22Rv1 (cell line): Measurements from ENCODE around the gene SMPDL3A.

Experiments
- ZFX ChIP-seq: fragments of 450-650 bp; IDR thresholded peaks from 2 replicates; pipeline ENCODE4 v1.6.1; 2017; ENCODE audit warnings: antibody characterized with exemption, borderline replicate concordance
- TF ChIP-seq, protein P1 (sequence below): fragments of 450-650 bp; IDR thresholded peaks from 2 replicates; pipeline ENCODE4 v1.5.1; 2017; ENCODE audit warnings: mild to moderate bottlenecking

DNA sequence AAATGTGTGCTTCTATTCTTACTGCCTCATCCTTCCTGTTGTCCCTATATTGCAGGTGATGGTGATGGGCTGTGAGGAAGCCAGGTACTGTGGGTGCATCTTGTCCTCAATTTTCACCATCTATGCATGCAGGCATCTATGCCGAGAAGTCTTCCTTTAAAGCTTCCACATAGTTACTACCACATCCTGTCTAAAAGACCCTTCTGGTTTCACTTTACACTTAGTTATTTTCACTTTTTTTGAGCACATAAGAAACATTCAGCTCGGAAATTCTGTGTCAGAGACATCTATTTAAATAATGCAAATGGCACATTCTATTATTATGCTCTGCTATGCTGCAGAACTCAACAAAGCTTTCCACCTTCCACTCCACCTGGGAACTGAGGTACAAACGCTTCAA is 37.7 kb upstream of the SMPDL3A start:
- TF ChIP-seq, protein P1, sequence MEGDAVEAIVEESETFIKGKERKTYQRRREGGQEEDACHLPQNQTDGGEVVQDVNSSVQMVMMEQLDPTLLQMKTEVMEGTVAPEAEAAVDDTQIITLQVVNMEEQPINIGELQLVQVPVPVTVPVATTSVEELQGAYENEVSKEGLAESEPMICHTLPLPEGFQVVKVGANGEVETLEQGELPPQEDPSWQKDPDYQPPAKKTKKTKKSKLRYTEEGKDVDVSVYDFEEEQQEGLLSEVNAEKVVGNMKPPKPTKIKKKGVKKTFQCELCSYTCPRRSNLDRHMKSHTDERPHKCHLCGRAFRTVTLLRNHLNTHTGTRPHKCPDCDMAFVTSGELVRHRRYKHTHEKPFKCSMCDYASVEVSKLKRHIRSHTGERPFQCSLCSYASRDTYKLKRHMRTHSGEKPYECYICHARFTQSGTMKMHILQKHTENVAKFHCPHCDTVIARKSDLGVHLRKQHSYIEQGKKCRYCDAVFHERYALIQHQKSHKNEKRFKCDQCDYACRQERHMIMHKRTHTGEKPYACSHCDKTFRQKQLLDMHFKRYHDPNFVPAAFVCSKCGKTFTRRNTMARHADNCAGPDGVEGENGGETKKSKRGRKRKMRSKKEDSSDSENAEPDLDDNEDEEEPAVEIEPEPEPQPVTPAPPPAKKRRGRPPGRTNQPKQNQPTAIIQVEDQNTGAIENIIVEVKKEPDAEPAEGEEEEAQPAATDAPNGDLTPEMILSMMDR: no peak
- no peak for TF ChIP-seq ZFX
